HT-29 (cell line): ENCODE measurements around the gene SOX12. TPM values are rescaled to one million over a fixed set of nuclear protein-coding genes. Genes with fewer than 3 reads are reported as not detected.
A peak's percentile ranks its signal among the peaks of the same experiment; 100 is the strongest.
"Not testable (repeated sequence)": the region's sequence is repeated elsewhere in the genome, so short reads cannot be mapped to it uniquely, and the experiment has no call there.

Source experiments
- DNase-seq: peaks from one replicate; pipeline ENCODE4 v3.0.0-alpha.2; 2015; ENCODE audit warnings: low spot score
- total RNA-seq: library from RNA; depleted of rRNA; stranded (reverse); fragments of >200 nt; shearing (Covaris generic); gene quantifications from 2 replicates; pipeline ENCODE4 v1.2.3, GENCODE V29; 2014

The SOX12 gene
- total RNA-seq, 1 experiment from 2014 or later, result 3.9 TPM

DNA sequence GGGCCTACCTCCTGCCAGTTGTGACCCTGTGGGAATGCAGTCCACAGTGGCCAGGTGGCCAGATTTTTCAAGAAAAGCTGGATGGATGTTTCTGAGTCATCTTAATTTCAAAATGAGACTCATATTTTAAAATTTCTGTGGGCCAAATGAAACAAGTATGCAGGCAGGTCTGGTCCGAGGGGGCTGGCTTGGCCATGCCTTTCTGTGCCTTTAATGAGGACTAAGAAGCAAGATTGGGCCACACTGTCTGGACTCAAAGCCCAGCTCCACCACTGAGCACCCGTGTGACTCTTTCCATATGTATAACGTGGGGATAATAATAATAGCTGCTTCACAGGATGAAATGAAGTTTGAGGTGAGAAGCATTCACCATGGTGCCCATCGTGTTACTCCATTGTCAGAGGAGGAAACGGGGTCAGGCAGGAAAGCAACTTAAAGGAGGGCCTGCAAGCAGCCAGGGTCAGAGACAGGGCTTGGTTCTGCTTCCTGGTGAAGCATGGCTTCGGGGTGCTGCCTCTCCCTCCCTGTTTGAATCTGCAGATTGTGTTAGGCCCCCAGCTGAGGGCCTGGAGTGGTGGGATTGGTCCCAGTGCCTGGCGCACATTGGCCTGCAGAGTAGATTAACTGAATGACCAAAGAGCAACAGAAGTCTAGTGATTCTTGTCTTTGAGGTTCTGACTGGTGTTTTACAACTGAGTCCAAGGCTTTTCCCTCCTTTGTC, 3.8 kb downstream of the SOX12 start:
- DNase-seq, result no peak

- DNase-seq, result no peak
Measured at GRCh38 chr20:329851-330232, 4.5 kb downstream of the SOX12 start.

GRCh38 chr20:330233-331149, 5.1 kb downstream of the SOX12 start:
- peak; percentile 60 for DNase-seq

DNA sequence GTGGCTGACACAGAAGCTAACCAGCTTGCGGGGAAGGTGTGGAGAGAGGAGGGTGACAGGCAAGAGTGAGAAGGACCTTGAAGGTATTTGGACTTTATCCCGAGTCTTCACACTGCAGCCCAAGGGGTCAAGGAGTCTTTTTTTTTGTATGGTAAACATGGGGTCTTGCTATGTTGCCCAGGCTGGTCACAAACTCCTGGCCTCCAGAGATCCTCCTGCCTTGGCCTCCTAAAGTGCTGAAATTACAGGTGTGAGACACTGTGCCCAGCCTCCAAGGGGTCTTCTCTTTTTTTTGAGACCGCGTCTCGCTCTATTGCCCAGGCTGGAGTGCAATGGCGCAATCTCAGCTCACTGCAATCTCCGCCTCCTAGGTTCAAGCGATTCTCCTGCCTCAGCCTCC, 9.2 kb downstream of the SOX12 start:
- no peak for DNase-seq

- not testable (repeated sequence) for DNase-seq
Measured at GRCh38 chr20:336040-336439, 10.7 kb downstream of the SOX12 start.

DNA sequence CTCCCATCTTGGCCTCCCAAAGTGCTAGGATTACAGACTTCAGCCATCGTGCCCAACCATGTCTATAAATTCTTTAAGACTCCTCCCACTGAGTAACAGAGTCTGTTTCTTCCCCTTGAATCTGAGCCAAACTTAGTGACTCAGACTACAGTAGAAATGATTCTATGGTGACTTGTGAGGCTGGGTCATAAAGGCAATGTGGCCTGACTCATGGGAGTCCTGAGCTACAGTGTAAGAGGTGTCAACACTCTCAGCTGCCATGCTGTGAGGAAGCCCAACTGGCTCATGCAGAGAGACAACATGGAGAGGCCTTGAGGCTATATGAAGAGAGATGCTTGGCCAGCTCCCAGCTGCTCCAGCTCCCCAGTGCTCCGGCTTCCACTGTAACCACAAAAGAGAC, 16.3 kb downstream of the SOX12 start:
- peak; percentile 69 for DNase-seq

GRCh38 chr20:343107-343506, 17.8 kb downstream of the SOX12 start:
- DNase-seq, result no peak

DNA sequence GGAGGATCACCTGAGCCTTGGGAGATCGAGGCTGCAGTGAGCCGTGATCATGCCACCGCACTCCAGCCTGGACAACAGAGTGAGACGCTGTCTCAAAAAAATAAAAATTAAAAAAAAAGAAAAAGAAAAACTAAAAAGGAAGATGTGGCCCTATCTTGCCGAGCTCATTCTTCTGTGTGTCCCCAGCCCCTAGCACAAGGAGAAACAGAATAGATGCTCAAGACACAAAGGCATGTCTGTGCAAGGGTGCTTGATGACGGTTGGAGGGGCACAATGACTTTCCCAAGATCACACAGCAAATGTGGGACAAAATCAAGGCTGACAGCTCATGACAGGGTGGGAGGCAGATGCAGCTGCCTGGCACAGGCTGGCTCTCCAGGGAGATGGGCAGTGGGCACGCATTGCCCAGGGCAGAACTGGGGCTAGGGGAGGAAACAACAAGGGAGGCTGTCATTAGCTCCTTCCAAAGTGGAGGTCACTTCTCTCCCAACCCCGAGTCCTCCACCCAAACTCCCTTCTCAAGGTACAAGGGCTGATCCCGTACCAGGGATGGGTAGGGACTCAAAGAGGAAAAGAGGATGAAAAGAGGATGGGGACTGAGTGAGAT, 20.8 kb downstream of the SOX12 start:
- no peak for DNase-seq

DNA sequence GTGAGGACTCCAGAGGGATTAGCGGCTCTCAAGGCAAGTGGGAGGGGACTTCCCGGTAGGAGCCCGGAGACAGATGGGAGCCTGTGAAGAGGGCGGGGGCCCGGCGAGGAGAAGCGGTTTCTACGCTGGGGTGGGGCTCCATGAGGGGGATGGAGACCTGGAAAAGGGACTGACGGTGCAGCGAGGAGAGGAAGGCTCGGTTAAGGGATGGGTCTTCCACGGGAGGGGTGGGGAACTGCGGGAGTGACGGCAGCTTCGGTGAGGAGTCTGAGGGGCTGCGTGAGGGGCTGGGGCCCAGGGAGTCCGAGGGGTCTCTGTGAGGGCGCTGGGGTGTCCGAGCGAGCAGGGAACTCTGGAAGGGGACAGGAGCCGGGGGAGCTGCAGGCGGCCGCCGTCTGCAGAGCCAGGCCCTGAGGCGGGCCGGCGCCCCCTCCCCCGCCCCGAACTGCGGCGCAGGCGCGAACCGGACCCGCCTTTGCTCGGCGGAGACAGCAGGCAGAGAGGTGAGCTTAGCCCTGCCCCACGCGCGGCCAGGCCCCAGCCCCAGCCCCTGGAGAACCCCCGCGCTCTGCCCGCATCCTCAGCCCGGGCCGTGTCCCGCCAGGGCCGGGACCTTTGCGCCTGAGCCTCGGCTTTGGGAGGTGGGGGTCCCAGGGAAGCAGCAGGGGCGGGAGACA, 21.4 kb downstream of the SOX12 start, which contains the start of gene NRSN2:
NRSN2 (plus strand) TSS at position 472 of the 677 bp plus-strand sequence. CDS start 2,533 bp downstream, outside the sequence.
- DNase-seq, result no peak

DNA sequence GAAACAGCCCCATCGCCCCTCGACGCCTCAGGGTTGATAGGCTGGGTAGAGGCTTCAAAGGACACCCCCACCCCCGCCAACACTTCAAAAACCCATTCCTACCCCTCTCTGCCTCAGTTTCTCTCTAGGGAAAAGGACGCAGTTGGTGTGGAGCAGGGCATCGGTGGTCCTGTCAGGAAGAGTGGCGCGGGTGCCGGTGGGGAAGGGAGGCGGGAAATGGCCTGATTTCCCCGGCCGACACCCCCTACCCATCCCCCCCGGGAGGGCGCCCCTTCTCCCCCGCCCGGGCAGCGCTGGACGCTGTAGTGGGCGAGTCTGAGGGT, 21.9 kb downstream of the SOX12 start:
- no peak for DNase-seq

DNA sequence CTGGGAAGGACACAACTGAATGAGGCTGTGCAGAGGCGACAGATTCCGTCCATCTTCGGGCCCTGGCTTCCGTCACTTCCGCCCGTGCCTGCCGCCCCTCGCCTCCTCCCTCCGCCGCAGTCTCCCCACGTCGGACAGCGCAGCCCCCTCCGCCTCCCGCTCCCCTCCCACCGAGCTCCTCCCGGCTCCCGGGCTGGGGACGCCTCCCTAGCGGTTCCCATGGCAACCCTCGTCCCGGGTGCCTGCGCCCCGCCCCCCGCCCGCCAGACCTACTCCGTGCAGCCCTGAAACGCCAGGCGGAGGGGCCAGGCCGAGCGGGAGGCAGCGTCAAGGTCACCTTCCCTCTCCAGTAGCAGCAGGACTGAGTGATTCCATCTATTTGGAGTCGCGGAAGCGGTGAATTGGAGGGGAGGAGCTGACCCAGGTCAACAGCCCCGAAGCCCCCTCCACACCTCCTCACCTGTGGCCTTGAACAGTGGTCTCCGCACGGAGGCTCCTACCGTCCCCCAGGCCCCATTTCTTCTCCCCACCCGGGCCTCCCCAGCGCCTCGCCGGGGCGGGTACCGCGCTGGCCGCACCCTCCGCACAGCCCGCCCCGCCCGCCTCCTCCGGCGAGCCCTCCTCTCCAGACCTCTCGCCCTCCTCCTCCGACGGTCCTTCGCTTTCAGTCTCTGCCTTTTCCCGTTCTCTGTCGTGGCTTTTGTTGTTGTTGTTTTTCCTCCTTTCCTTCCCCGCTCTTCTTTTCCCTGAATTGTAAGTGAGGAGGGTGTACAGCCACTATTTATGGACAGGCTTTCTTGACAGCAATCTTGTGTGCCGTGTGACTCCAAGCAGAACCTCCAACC, 22.5 kb downstream of the SOX12 start:
- DNase-seq, result peak; percentile 46

- DNase-seq, result no peak
Measured at GRCh38 chr20:348972-349841, 23.9 kb downstream of the SOX12 start.

- no peak for DNase-seq
Measured at GRCh38 chr20:353166-353565, 27.8 kb downstream of the SOX12 start.

- DNase-seq, result peak; percentile 83
Measured at GRCh38 chr20:354298-354977, 29.1 kb downstream of the SOX12 start.

- DNase-seq, result not testable (repeated sequence)
Measured at GRCh38 chr20:356154-356553, 30.8 kb downstream of the SOX12 start.

GRCh38 chr20:356745-357144, 31.4 kb downstream of the SOX12 start:
- DNase-seq, result no peak

DNA sequence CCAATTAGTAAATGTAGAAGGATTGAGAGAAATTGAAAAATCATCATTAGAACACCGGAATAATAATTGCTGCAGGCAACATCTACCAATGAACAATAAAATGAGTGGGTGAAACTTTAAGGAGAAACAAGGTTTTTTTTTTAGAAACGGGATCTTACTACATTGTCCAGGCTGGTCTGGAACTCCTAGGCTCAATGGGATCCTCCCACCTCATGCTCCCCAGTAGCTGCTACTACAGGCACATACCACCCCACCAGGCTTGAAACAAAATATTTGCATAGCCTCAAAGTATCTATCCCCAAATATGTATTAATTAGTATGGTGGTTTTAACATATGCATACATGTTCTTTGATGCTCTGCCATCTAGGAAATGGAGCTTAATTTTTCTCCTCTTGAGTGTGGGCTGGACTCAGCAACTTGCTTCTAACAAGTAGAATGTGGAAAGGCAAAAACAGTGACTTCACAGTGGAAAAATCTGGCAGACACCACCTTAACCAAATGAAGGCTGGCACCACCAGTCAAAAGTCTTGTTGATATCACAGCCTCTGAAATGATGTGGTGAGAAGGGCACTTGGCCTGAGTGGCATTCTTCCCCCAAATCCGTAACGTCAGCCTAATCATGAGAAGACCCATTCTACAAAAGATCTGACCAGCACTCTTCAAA, 33.7 kb downstream of the SOX12 start:
- no peak for DNase-seq

DNA sequence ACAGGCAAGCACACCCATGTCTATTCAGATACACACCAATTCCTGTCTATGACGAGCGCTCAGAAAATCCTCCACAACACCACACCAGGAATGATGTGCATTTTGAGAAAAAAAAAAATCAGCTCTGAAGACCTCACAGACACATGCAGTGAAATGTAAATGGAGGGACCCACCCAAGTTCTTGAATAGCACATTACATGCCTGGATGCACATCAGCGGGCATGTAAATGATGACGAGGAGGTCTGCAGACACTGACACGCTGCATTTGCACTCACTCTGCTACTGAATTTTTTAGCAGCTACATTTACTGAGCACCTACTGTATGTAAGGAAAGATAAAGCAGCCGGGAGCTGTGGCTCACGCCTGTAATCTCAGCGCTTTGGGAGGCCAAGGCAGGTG, 36.2 kb downstream of the SOX12 start:
- DNase-seq, result no peak
